Keratinocyte (primary cell): ENCODE measurements around the gene OR5M8. TPM values are rescaled to one million over a fixed set of nuclear protein-coding genes. Genes with fewer than 3 reads are reported as not detected.

Experiments
- DNase-seq: peaks from one replicate; pipeline ENCODE4 v3.0.0-alpha.2; 2011; ENCODE audit warnings: low read depth, missing footprints, low spot score
- FAIRE-seq: peaks from 2 replicates; lab custom pipeline; 2011; peaks lifted over from hg19 to GRCh38; lab: Jason Lieb, UNC
- H2AFZ ChIP-seq: 2 replicates; pipeline ENCODE4 v1.6.0; 2012; ENCODE audit warnings: low read length, control low read depth, inconsistent platforms; ENCODE audit not compliant: control insufficient read depth
- H3K27ac ChIP-seq: 2 replicates; pipeline ENCODE4 v1.5.1; 2011; ENCODE audit warnings: low read length; ENCODE audit not compliant: control insufficient read depth, insufficient read depth
- H3K27me3 ChIP-seq: 3 replicates; pipeline ENCODE4 v1.6.0; 2011; ENCODE audit warnings: low read length; ENCODE audit not compliant: control insufficient read depth, insufficient read depth; ENCODE audit errors: extremely low read depth
- H3K36me3 ChIP-seq, 2 experiments: 2 replicates in 1 of 2; 3 replicates in 1 of 2; pipeline ENCODE4 v1.5.1; 2011; ENCODE audit warnings: low read length in 2 of 2, mild to moderate bottlenecking in 1 of 2; ENCODE audit not compliant: control insufficient read depth in 2 of 2, insufficient read depth in 2 of 2; ENCODE audit errors: extremely low read depth in 1 of 2
- H3K4me1 ChIP-seq: 3 replicates; pipeline ENCODE4 v1.5.1; 2011; ENCODE audit warnings: low read length; ENCODE audit not compliant: control insufficient read depth, insufficient read depth; ENCODE audit errors: extremely low read depth
- H3K4me2 ChIP-seq: 3 replicates; pipeline ENCODE4 v1.6.0; 2011; ENCODE audit warnings: low read depth, low read length; ENCODE audit not compliant: control insufficient read depth, insufficient read depth; ENCODE audit errors: extremely low read depth
- H3K4me3 ChIP-seq, 3 experiments: fragments of 200-600 bp in 1 of 3; sonication (generic) in 1 of 3; 2 replicates in 2 of 3; 3 replicates in 1 of 3; pipeline ENCODE4 v1.5.1; 2011 to 2016; ENCODE audit warnings: low read length in 3 of 3, mild to moderate bottlenecking in 3 of 3, control low read depth in 2 of 3, inconsistent platforms in 1 of 3, low read depth in 1 of 3, mixed read lengths in 1 of 3, mixed run types in 1 of 3, moderate library complexity in 1 of 3; ENCODE audit not compliant: control insufficient read depth in 2 of 3, insufficient read depth in 2 of 3; ENCODE audit errors: extremely low read depth in 1 of 3
- H3K79me2 ChIP-seq: 2 replicates; pipeline ENCODE4 v1.6.0; 2012; ENCODE audit warnings: low read length; ENCODE audit not compliant: control insufficient read depth, insufficient read depth
- H3K9ac ChIP-seq: 3 replicates; pipeline ENCODE4 v1.6.0; 2011; ENCODE audit warnings: low read length; ENCODE audit not compliant: control insufficient read depth, insufficient read depth; ENCODE audit errors: extremely low read depth
- H3K9me1 ChIP-seq: 3 replicates; pipeline ENCODE4 v1.6.0; 2011; ENCODE audit warnings: low read length; ENCODE audit not compliant: control insufficient read depth, insufficient read depth; ENCODE audit errors: extremely low read depth
- H3K9me3 ChIP-seq: 2 replicates; pipeline ENCODE4 v1.5.1; 2012; ENCODE audit warnings: low read depth, low read length; ENCODE audit not compliant: control insufficient read depth
- H4K20me1 ChIP-seq: 3 replicates; pipeline ENCODE4 v1.6.0; 2011; ENCODE audit warnings: low read length; ENCODE audit not compliant: control insufficient read depth, insufficient read depth; ENCODE audit errors: extremely low read depth
- CTCF ChIP-seq, 3 experiments: IDR thresholded peaks in 1 of 3; conservative IDR thresholded peaks in 1 of 3; optimal IDR thresholded peaks in 1 of 3; 2 replicates in 2 of 3; 3 replicates in 1 of 3; pipeline versions ENCODE3 to v1.5.1; 2011; ENCODE audit warnings: low read length in 3 of 3, mild to moderate bottlenecking in 3 of 3, moderate library complexity in 2 of 3, control low read depth in 1 of 3, inconsistent platforms in 1 of 3; ENCODE audit not compliant: insufficient read depth in 2 of 3; ENCODE audit errors: extremely low read depth in 1 of 3
- EZH2 ChIP-seq: IDR thresholded peaks from one replicate; pipeline ENCODE4 v1.6.1; 2012; ENCODE audit warnings: inconsistent platforms, mild to moderate bottlenecking, low read length, moderate library complexity
- dilution Hi-C: fragments of 300-500 bp; cut with MboI; formaldehyde crosslinking; loops from one replicate; pipeline ENCODE4 v1.7.0; 2020; ENCODE audit warnings: low sequenced_read_pairs; ENCODE audit not compliant: extremely low pct_ligation_motif_present
- polyA plus RNA-seq, 5 experiments: library from polyadenylated mRNA; depleted of rRNA in 3 of 5; stranded (reverse) in 3 of 5; stranded (forward) in 1 of 5; unstranded in 1 of 5; fragments of >200 nt; gene quantifications; 1 replicate in 1 of 5; 2 replicates in 3 of 5; 3 replicates in 1 of 5; pipeline versions ENCODE4 v1.2.1 to v1.2.3, GENCODE V29; 2011 to 2012; ENCODE audit warnings: missing spikeins in 2 of 5, low read depth in 1 of 5, low replicate concordance in 1 of 5

The OR5M8 gene
- polyA plus RNA-seq, 1 donor (not counting 4 experiments of a cell fraction or from before 2014, with no cell fraction given): not detected

DNA sequence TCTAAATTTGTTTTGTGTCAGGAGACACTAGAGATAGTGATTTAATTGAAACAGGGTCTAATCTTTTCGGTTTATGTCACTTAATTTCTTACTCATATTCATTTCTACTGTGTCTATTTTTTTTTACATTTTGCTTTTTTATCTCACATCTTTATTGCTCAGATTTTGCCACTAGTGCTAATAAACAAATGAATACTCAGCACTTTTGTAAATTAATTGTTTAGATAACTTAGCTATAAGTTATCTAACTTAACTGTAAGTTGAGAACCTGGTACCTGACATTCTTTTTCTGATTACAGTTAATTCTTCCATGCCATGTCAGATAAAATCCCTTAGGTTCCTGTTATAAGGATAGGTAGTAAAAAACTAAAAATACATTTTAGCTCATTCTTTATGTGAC lies 22.1 kb upstream of the OR5M8 start:
- TF ChIP-seq EZH2: no peak
- TF ChIP-seq CTCF (optimal IDR thresholded peaks at IDR 0.05 in 1 of 3, IDR thresholded peaks at IDR 0.05 in 1 of 3, conservative IDR thresholded peaks at IDR 0.05 in 1 of 3; ENCODE audit: extremely low read depth in 1 of 3, insufficient read depth in 2 of 3, low read length in 3 of 3): no peak
- Histone ChIP-seq H3K4me2 (no peak overlapping the region), H3K27me3 (no peaks in the 10 kb centered on the region), H3K27ac (no peak overlapping the region), H4K20me1 (no peaks in the 10 kb centered on the region), H2AFZ (no peak overlapping the region), H3K79me2 (no peaks in the 10 kb centered on the region), H3K9me3 (no peaks in the 10 kb centered on the region), H3K4me3 (no peak overlapping the region), H3K36me3 (no peaks in the 10 kb centered on the region), H3K9ac (no peak overlapping the region), H3K4me1 (no peaks in the 10 kb centered on the region), H3K9me1 (no peaks in the 10 kb centered on the region)
- FAIRE-seq (no peak), DNase-seq (no peak)
- dilution Hi-C loops: no loop called here

- H3K27ac ChIP-seq: no peak overlapping the region
- DNase-seq (no peak), FAIRE-seq (no peak)
- H2AFZ ChIP-seq: no peak overlapping the region
- H3K9ac ChIP-seq: no peak overlapping the region
- H3K4me3 ChIP-seq: no peak overlapping the region
- no peaks in the 10 kb centered on the region for H3K27me3 ChIP-seq
- H3K9me1 ChIP-seq: no peaks in the 10 kb centered on the region
- no peaks in the 10 kb centered on the region for H3K36me3 ChIP-seq
- H3K79me2 ChIP-seq: no peaks in the 10 kb centered on the region
- dilution Hi-C loops: no loop called here
- H3K9me3 ChIP-seq: no peaks in the 10 kb centered on the region
- H3K4me1 ChIP-seq: no peaks in the 10 kb centered on the region
- H3K4me2 ChIP-seq: no peak overlapping the region
- TF ChIP-seq CTCF (optimal IDR thresholded peaks at IDR 0.05 in 1 of 3, IDR thresholded peaks at IDR 0.05 in 1 of 3, conservative IDR thresholded peaks at IDR 0.05 in 1 of 3; ENCODE audit: extremely low read depth in 1 of 3, insufficient read depth in 2 of 3, low read length in 3 of 3) (no peak), EZH2 (no peak)
- H4K20me1 ChIP-seq: no peaks in the 10 kb centered on the region
These were observed 18.3 kb upstream of the OR5M8 start for GRCh38 chr11:56509439-56509838.
